ENCODE results near the gene TMEM165. TPM values are rescaled to one million over a fixed set of nuclear protein-coding genes. Genes with fewer than 3 reads are reported as not detected.

TMEM165 gene
- total RNA-seq, 1 experiment from 2014 or later = 119 TPM

DNA sequence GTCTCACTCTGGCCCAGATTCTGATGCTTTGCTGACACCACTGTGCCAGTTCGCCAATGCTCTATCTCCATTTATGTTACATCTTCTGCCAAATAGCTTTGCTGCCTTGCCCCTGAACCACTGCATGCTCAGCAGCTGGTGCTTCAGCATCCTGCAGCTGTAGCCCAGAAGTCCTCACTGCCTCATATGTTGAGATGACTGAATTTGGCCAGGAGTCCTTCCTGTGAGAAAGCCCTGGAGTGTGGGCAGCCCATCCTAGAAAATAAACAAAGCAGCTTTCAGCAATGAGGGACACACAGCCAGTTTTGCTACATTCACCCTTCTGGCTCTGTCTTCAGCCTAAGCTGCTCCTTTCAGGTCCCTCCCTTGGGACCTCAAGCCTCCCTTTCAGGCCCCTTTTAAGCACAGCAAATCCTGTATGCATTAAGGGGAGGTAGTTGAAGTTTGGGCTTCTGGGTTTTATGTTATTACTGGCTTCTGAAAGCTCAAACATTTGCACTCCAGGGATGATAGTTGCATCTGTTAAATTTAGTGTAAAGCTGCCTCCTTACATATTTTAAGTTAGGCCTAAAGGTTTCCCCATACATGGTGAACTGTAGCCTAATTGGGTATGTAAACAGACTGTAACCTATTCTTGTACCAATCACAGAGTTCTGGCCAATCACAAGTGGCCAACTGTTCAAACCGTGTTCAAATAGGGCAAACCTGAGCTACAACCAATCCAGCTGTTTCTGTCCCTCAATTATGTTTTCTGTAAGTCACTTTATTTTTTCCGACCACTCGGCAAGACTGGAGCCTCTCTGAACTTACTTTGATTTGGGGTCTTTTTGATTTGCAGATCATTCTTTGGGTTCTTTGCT, 2.1 kb upstream of the TMEM165 start:
- ChIA-PET CTCF (interaction anchor here (0.9 to 3.9 kb wide), 4 partner anchors 30 to 541 kb away, joined by 3 to 33 read pairs (median 4); partner anchors contain the start of gene SRD5A3), POLR2A (interaction anchor here (4.5 to 8.8 kb wide), 3 partner anchors 8 to 41 kb away, joined by 42 to 387 read pairs (median 66); partner anchors contain the start of gene SRD5A3)
- H3K36me3 Mint-ChIP-seq (ENCODE audit: insufficient read depth, unreplicated experiment) = peaks cover 26% of the 10 kb centered on the region
- no TSS peak for BruUV-seq (replicated peaks)
- intact Hi-C loops (cut with micrococcal nuclease) = no loop called here
- H3K27ac Mint-ChIP-seq (ENCODE audit: low read depth, unreplicated experiment) = no peak overlapping the region
- no peaks in the 10 kb centered on the region for H3K9me3 Mint-ChIP-seq (ENCODE audit: unreplicated experiment)
- no peak for DNase-seq (ENCODE audit: unreplicated experiment)
- H3K4me1 Mint-ChIP-seq (ENCODE audit: insufficient read depth, unreplicated experiment) = peaks cover 14% of the 10 kb centered on the region
- H3K4me3 Mint-ChIP-seq (ENCODE audit: unreplicated experiment) = no peak overlapping the region
- TF ChIP-seq, protein P1, sequence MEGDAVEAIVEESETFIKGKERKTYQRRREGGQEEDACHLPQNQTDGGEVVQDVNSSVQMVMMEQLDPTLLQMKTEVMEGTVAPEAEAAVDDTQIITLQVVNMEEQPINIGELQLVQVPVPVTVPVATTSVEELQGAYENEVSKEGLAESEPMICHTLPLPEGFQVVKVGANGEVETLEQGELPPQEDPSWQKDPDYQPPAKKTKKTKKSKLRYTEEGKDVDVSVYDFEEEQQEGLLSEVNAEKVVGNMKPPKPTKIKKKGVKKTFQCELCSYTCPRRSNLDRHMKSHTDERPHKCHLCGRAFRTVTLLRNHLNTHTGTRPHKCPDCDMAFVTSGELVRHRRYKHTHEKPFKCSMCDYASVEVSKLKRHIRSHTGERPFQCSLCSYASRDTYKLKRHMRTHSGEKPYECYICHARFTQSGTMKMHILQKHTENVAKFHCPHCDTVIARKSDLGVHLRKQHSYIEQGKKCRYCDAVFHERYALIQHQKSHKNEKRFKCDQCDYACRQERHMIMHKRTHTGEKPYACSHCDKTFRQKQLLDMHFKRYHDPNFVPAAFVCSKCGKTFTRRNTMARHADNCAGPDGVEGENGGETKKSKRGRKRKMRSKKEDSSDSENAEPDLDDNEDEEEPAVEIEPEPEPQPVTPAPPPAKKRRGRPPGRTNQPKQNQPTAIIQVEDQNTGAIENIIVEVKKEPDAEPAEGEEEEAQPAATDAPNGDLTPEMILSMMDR (IDR thresholded peaks at IDR 0.05; ENCODE audit: unreplicated experiment) = no peak
- no peaks in the 10 kb centered on the region for H3K27me3 Mint-ChIP-seq (ENCODE audit: insufficient read depth, unreplicated experiment)

DNA sequence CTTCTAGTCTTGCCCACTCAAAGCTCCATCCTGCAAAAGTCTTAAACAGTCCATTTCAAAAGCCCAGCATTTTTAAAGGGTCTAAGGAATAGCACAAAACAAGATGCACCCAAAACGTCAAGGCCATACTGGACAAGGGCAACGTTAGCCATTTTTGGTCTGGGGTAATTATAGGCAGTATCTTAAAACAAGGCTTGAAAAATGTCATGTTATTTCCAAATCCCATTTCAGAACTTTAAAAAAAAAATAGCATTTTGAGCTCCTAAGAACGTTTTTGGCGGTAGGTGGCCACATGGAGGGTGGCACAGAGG, 584 bp upstream of the TMEM165 start:
- TF ChIP-seq, protein P1 (IDR thresholded peaks at IDR 0.05; ENCODE audit: unreplicated experiment) = no peak
- POLR2A ChIA-PET = interaction anchor here (0.6 to 8.8 kb wide), 21 partner anchors 10 to 471 kb away, joined by 3 to 387 read pairs (median 4); partner anchors contain the start of gene SRD5A3
- H3K27ac Mint-ChIP-seq (ENCODE audit: low read depth, unreplicated experiment) = peak overlapping the region; percentile 98
- intact Hi-C loops (cut with micrococcal nuclease) = loop anchor here (5.0 kb wide), 2 partner anchors 152 to 472 kb away; partner anchors contain the start of gene CLOCK
- BruUV-seq (replicated peaks) = TSS peak; percentile 77
- no peaks in the 10 kb centered on the region for H3K27me3 Mint-ChIP-seq (ENCODE audit: insufficient read depth, unreplicated experiment)
- H3K4me3 Mint-ChIP-seq (ENCODE audit: unreplicated experiment) = peak overlapping the region; percentile 93
- H3K36me3 Mint-ChIP-seq (ENCODE audit: insufficient read depth, unreplicated experiment) = peaks cover 41% of the 10 kb centered on the region
- peaks cover 20% of the 10 kb centered on the region for H3K4me1 Mint-ChIP-seq (ENCODE audit: insufficient read depth, unreplicated experiment)
- DNase-seq (ENCODE audit: unreplicated experiment) = no peak
- no peaks in the 10 kb centered on the region for H3K9me3 Mint-ChIP-seq (ENCODE audit: unreplicated experiment)
- CTCF ChIA-PET = interaction anchor here (0.6 to 3.9 kb wide), 8 partner anchors 14 to 211 kb away, joined by 3 to 33 read pairs (median 3); partner anchors contain the start of gene SRD5A3

- POLR2A ChIA-PET = interaction anchor here (0.6 to 8.8 kb wide), 21 partner anchors 9 to 1582 kb away, joined by 3 to 387 read pairs (median 5); partner anchors contain the start of genes CLOCK, POLR2B and SRD5A3
- no TSS peak for BruUV-seq (replicated peaks)
- Mint-ChIP-seq H3K4me3 (ENCODE audit: unreplicated experiment) (peak overlapping the region; percentile 93), H3K27ac (ENCODE audit: low read depth, unreplicated experiment) (peak overlapping the region; percentile 98), H3K4me1 (ENCODE audit: insufficient read depth, unreplicated experiment) (peaks cover 28% of the 10 kb centered on the region), H3K27me3 (ENCODE audit: insufficient read depth, unreplicated experiment) (no peaks in the 10 kb centered on the region), H3K36me3 (ENCODE audit: insufficient read depth, unreplicated experiment) (peaks cover 55% of the 10 kb centered on the region), H3K9me3 (ENCODE audit: unreplicated experiment) (no peaks in the 10 kb centered on the region)
- intact Hi-C loops (cut with micrococcal nuclease) = loop anchor here (2.0 to 5.0 kb wide), 4 partner anchors 18 to 471 kb away; partner anchors contain the start of gene CLOCK
- CTCF ChIA-PET = interaction anchor here (0.8 to 3.9 kb wide), 7 partner anchors 12 to 425 kb away, joined by 3 to 33 read pairs (median 3); partner anchors contain the start of gene SRD5A3
- peak; percentile 46 for DNase-seq (ENCODE audit: unreplicated experiment)
- TF ChIP-seq, protein P1 (IDR thresholded peaks at IDR 0.05; ENCODE audit: unreplicated experiment) = no peak
Measured at GRCh38 chr4:55396308-55397125, 760 bp downstream of the TMEM165 start.
